Measurements from ENCODE around the gene LMTK3. TPM values are rescaled to one million over a fixed set of nuclear protein-coding genes. Genes with fewer than 3 reads are reported as not detected.

The LMTK3 gene
- total and polyA plus RNA-seq, 8 donors: 2.3 to 7.7 (median 3.1) TPM

- no peak for DNase-seq
- peaks cover 0 to 13% (median 7%) of the 10 kb centered on the region in 3 donors for H3K4me1 ChIP-seq
Observed at GRCh38 chr19:48445256-48445605, 66.4 kb downstream of the LMTK3 start.

GRCh38 chr19:48444936-48445200, 66.8 kb downstream of the LMTK3 start:
- WGBS, 2 donors: 20 to 33% methylated on average over 3 of the region's 3 CpGs
- Histone ChIP-seq H3K4me3 (peak overlapping the region in 2 of 4 donors; percentile 92 to 100), H3K4me1 (peaks cover 0 to 13% (median 7%) of the 10 kb centered on the region in 3 donors), H3K36me3 (peaks cover 0 to 10% (median 0%) of the 10 kb centered on the region in 3 donors), H3K9me3 (no peaks in the 10 kb centered on the region), H3K27ac (peak overlapping the region in 1 of 4 donors; percentile 87), H3K27me3 (no peaks in the 10 kb centered on the region)
- FAIRE-seq (no peak), DNase-seq (no peak), ATAC-seq (no peak)
- TF ChIP-seq CTCF (IDR thresholded peaks at IDR 0.05): no peak
- intact Hi-C loops (cut with DNase I): no loop called here

More at GRCh38 chr19:48445256-48445605, 66.4 kb downstream of the LMTK3 start:
- peaks cover 0 to 14% (median 2%) of the 10 kb centered on the region in 3 donors for H3K36me3 ChIP-seq
- peak overlapping the region in 3 of 4 donors; percentile 53 to 87 (median 81) for H3K27ac ChIP-seq
- WGBS, 2 donors: 4 to 5% methylated on average over 6 of the region's 6 CpGs
- H3K9me3 ChIP-seq: no peaks in the 10 kb centered on the region
- no peaks in the 10 kb centered on the region for H3K27me3 ChIP-seq
- peak overlapping the region; percentile 49 to 100 (median 96) for H3K4me3 ChIP-seq
- ATAC-seq: peak; percentile 32 to 75 (median 66)
- intact Hi-C loops (cut with DNase I): no loop called here
- no peak for FAIRE-seq
- TF ChIP-seq CTCF (IDR thresholded peaks at IDR 0.05): peak in 1 of 4 donors; percentile 19

DNA sequence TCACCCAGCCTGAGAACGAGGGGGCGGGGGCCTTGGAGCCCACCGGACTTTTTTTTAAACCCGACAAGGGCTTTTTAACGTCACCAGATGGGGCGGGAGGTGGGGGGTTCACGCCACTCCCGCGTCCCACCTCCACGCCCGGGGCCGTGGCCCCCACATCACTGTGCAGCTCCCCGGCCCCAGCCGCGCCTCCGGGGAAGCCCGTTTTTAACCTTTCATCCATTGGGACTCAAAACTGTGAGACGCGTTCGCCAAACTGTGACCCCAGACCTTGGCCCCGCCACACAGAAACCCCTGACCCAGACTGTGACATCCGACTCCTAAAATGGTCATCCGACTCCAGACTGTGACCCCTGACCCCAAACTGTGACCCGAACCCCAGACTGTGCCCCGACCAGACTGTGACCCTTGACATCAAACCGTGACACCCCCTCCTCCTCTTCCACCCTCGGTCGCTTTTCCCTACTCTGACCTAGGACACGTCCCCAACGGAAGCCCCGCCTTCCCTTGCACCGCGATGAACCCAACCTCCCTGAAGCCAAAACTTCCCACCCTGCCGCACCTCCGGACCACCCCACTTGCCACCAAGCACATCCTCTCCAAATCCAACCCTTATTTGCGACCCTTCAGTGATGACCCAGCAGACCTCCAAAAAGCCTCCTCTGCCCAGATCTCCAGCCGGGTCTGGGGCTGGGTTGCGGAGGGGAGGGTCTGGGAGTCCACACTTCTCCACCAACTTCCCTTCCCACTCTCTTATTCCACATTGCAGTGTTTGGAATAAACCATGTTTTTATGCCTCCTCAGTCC, 67.3 kb downstream of the LMTK3 start:
- DNase-seq (peak in 1 of 6 donors; percentile 34), FAIRE-seq (no peak), ATAC-seq (no peak)
- Histone ChIP-seq H3K27ac (no peak overlapping the region), H3K4me3 (peak overlapping the region in 1 of 4 donors; percentile 100), H3K27me3 (no peaks in the 10 kb centered on the region), H3K4me1 (peaks cover 0 to 13% (median 7%) of the 10 kb centered on the region in 3 donors), H3K36me3 (peaks cover 0 to 5% (median 0%) of the 10 kb centered on the region in 3 donors), H3K9me3 (no peaks in the 10 kb centered on the region)
- WGBS, 2 donors: 20 to 26% methylated on average over 35 to 38 of the region's 38 CpGs
- intact Hi-C loops (cut with DNase I): no loop called here
- TF ChIP-seq CTCF (IDR thresholded peaks at IDR 0.05): no peak

DNA sequence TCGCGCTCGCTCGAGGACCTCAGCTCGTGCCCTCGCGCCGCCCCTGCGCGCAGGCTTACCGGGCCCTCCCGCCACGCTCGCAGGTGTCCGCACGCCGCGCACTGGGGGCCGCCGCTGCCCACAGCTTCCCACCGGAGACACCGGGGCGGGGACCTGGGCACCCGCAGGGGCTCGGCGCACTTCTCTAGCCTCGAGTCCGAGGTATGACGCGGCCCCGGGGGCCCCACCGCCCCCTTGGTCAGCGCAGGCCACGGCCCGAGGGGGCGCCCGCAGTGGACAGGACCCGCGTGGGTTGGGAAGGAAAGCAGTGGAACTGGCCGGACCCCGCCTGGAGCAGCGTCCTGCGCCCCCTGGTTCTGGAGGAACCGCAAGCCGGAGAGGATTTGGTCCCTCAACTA, 67.9 kb downstream of the LMTK3 start:
- H3K9me3 ChIP-seq: no peaks in the 10 kb centered on the region
- FAIRE-seq (no peak), ATAC-seq (no peak), DNase-seq (peak in 2 of 6 donors; percentile 47 to 75)
- peaks cover 0 to 4% (median 0%) of the 10 kb centered on the region in 3 donors for H3K36me3 ChIP-seq
- TF ChIP-seq CTCF (IDR thresholded peaks at IDR 0.05): no peak
- no peak overlapping the region for H3K27ac ChIP-seq
- H3K4me3 ChIP-seq: peak overlapping the region in 2 of 4 donors; percentile 34 to 42
- peaks cover 0 to 13% (median 7%) of the 10 kb centered on the region in 3 donors for H3K4me1 ChIP-seq
- WGBS, 2 donors: 11 to 13% methylated on average over 33 to 45 of the region's 45 CpGs
- intact Hi-C loops (cut with DNase I): no loop called here
- H3K27me3 ChIP-seq: no peaks in the 10 kb centered on the region

DNA sequence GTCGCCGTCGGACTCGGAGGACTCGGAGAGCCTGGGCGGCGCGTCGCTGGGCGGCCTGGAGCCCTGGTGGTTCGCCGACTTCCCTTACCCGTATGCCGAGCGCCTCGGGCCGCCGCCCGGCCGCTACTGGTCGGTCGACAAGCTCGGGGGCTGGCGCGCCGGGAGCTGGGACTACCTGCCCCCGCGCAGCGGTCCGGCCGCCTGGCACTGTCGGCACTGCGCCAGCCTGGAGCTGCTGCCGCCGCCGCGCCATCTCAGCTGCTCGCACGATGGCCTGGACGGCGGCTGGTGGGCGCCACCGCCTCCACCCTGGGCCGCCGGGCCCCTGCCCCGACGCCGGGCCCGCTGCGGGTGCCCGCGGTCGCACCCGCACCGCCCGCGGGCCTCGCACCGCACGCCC, 68.4 kb downstream of the LMTK3 start:
- FAIRE-seq (no peak), DNase-seq (peak in 3 of 6 donors; percentile 70 to 84 (median 74)), ATAC-seq (no peak)
- Histone ChIP-seq H3K4me3 (peak overlapping the region in 3 of 4 donors; percentile 19 to 42 (median 34)), H3K4me1 (peaks cover 0 to 13% (median 7%) of the 10 kb centered on the region in 3 donors), H3K27ac (no peak overlapping the region), H3K9me3 (no peaks in the 10 kb centered on the region), H3K27me3 (no peaks in the 10 kb centered on the region), H3K36me3 (peaks cover 0 to 4% (median 0%) of the 10 kb centered on the region in 3 donors)
- TF ChIP-seq CTCF (IDR thresholded peaks at IDR 0.05): no peak
- intact Hi-C loops (cut with DNase I): no loop called here
- 2 to 8% methylated on average over 19 to 60 of the region's 60 CpGs for WGBS, 2 donors

All from pancreas (tissue), 10 donors.